ENCODE results near the gene NUP133.

Gene NUP133

GRCh38 chr1:229507951-229508822 is at the start of gene NUP133:
Gene NUP133 (minus strand): TSS chr1:229508341. CDS start chr1:229508249, 92 bp downstream.
- no peak for TF ChIP-seq CTCF (conservative IDR thresholded peaks at IDR 0.05; ENCODE audit: low read depth)
- H3K27ac ChIP-seq: peak within 1 kb of the TSS; percentile 91
- ChIA-PET POLR2A (ENCODE audit: low non-redundant PET) (interaction anchor here (0.5 to 0.6 kb wide), 2 partner anchors 500 to 1467 kb away, joined by 3 to 4 read pairs; no protein-coding TSS in a partner anchor), CTCF (interaction anchor here (0.6 kb wide), 1 partner anchor 61 kb away, joined by 3 read pairs; no protein-coding TSS in a partner anchor)
- peak; percentile 94 for DNase-seq (ENCODE audit: low spot score)

- ChIA-PET POLR2A (ENCODE audit: low non-redundant PET) (no interaction called here), CTCF (interaction anchor here (0.6 to 1.3 kb wide), 5 partner anchors 8 to 73 kb away, joined by 3 to 6 read pairs (median 4); no protein-coding TSS in a partner anchor)
- TF ChIP-seq CTCF (conservative IDR thresholded peaks at IDR 0.05; ENCODE audit: low read depth): no peak
- no peak for DNase-seq (ENCODE audit: low spot score)
- peak overlapping the region; percentile 87 for H3K27ac ChIP-seq
Measured at GRCh38 chr1:229557200-229557850, 49.2 kb upstream of the NUP133 start.

GRCh38 chr1:229554886-229555621 is 46.9 kb upstream of the NUP133 start:
- ChIA-PET POLR2A (ENCODE audit: low non-redundant PET) (no interaction called here), CTCF (interaction anchor here (0.6 to 0.7 kb wide), 2 partner anchors 46 to 62 kb away, joined by 3 read pairs; no protein-coding TSS in a partner anchor)
- DNase-seq (ENCODE audit: low spot score): no peak
- no peak for TF ChIP-seq CTCF (conservative IDR thresholded peaks at IDR 0.05; ENCODE audit: low read depth)
- peak overlapping the region; percentile 4; the same call in 1 of the 2 replicates for H3K27ac ChIP-seq

GRCh38 chr1:229553621-229554130 is 45.5 kb upstream of the NUP133 start:
- TF ChIP-seq CTCF (conservative IDR thresholded peaks at IDR 0.05; ENCODE audit: low read depth): no peak
- ChIA-PET CTCF (interaction anchor here (0.6 kb wide), 1 partner anchor 39 kb away, joined by 3 read pairs; no protein-coding TSS in a partner anchor), POLR2A (ENCODE audit: low non-redundant PET) (no interaction called here)
- no peak for DNase-seq (ENCODE audit: low spot score)
- no peak overlapping the region for H3K27ac ChIP-seq

GRCh38 chr1:229552732-229553131 is 44.6 kb upstream of the NUP133 start:
- no peak for TF ChIP-seq CTCF (conservative IDR thresholded peaks at IDR 0.05; ENCODE audit: low read depth)
- ChIA-PET CTCF (no interaction called here), POLR2A (ENCODE audit: low non-redundant PET) (no interaction called here)
- no peak overlapping the region for H3K27ac ChIP-seq
- DNase-seq (ENCODE audit: low spot score): no peak
